HepG2 (cell line): ENCODE data around the gene RNU7-1. TPM values are rescaled to one million over a fixed set of nuclear protein-coding genes. Genes with fewer than 3 reads are reported as not detected.
A peak's percentile ranks its signal among the peaks of the same experiment; 100 is the strongest.

Source experiments
- ATAC-seq: fragments of 200-7000 bp; cut with Tn5 transposase; 3 replicates; pipeline ENCODE4 v1.9.1; 2020; ENCODE audit warnings: mild to moderate bottlenecking, moderate library complexity
- BruUV-seq: library from RNA; stranded (reverse); fragments of 400-500 nt; replicated peaks from 2 replicates; lab custom pipeline; 2021; lab: Mats Ljungman, UMichigan
- CTCF ChIA-PET: fragments of 300-600 bp; formaldehyde crosslinking; extraction: SDS; loops from one replicate; lab custom pipeline; 2021; ENCODE audit warnings: low total read pairs, inconsistent platforms, low intra/inter-chr PET ratio; lab: Yijun Ruan, JAX
- POLR2A ChIA-PET: fragments of 350-600 bp; sonication (Branson Sonifier 250); formaldehyde crosslinking; loops from one replicate; lab custom pipeline; 2020; ENCODE audit warnings: antibody characterized with exemption, inconsistent platforms; lab: Yijun Ruan, JAX
- DNase-seq: peaks from one replicate; pipeline ENCODE4 v3.0.0-alpha.2; 2015; ENCODE audit warnings: low spot score
- FAIRE-seq: peaks from 3 replicates; lab custom pipeline; 2011; peaks lifted over from hg19 to GRCh38; lab: Jason Lieb, UNC
- H2AFZ ChIP-seq: one replicate; pipeline ENCODE4 v1.6.1; 2011; ENCODE audit warnings: low read length, inconsistent platforms
- H3K27ac ChIP-seq: fragments of 300-600 bp; 3 replicates; pipeline ENCODE4 v1.8.0; 2011; ENCODE audit warnings: mixed run types, mild to moderate bottlenecking, mixed read lengths, low read length, inconsistent platforms; ENCODE audit not compliant: insufficient read depth; ENCODE audit errors: extremely low read length
- H3K27me3 ChIP-seq, 2 experiments: fragments of 200-600 bp in 1 of 2; 2 replicates in 1 of 2; 3 replicates in 1 of 2; pipeline versions ENCODE4 v1.6.0 to v1.8.0; 2011; ENCODE audit warnings: low read length in 2 of 2, mild to moderate bottlenecking in 2 of 2, moderate library complexity in 2 of 2, inconsistent platforms in 1 of 2; ENCODE audit not compliant: insufficient read depth in 2 of 2, control insufficient read depth in 1 of 2
- H3K36me3 ChIP-seq, 2 experiments: fragments of 200-600 bp in 1 of 2; replicated peaks in 1 of 2; 2 replicates in 1 of 2; 3 replicates in 1 of 2; pipeline versions ENCODE4 v1.5.1 to v1.8.0; 2011; ENCODE audit warnings: low read length in 2 of 2, inconsistent platforms in 1 of 2; ENCODE audit not compliant: insufficient read depth in 2 of 2, control insufficient read depth in 1 of 2
- H3K4me1 ChIP-seq: 2 replicates; pipeline ENCODE4 v1.5.1; 2012; ENCODE audit warnings: low read length, inconsistent platforms; ENCODE audit not compliant: insufficient read depth
- H3K4me2 ChIP-seq: 2 replicates; pipeline ENCODE4 v1.6.0; 2011; ENCODE audit warnings: low read depth, low read length, inconsistent platforms
- H3K4me3 ChIP-seq, 3 experiments: fragments of 200-600 bp in 1 of 3; sonication (generic), shearing (Covaris generic) in 1 of 3; replicated peaks in 1 of 3; 2 replicates each; pipeline ENCODE4 v1.5.1; 2011 to 2016; ENCODE audit warnings: low read length in 3 of 3, inconsistent platforms in 2 of 3, low read depth in 2 of 3, mild to moderate bottlenecking in 2 of 3, control low read depth in 1 of 3, mixed read lengths in 1 of 3; ENCODE audit not compliant: insufficient read depth in 1 of 3
- H3K79me2 ChIP-seq: one replicate; pipeline ENCODE4 v1.6.1; 2011; ENCODE audit warnings: low read length, inconsistent platforms; ENCODE audit not compliant: insufficient read depth
- H3K9ac ChIP-seq: 2 replicates; pipeline ENCODE4 v1.6.0; 2011; ENCODE audit warnings: mild to moderate bottlenecking, low read depth, low read length, inconsistent platforms; ENCODE audit not compliant: insufficient read depth
- H3K9me3 ChIP-seq: 2 replicates; pipeline ENCODE4 v1.5.1; 2012; ENCODE audit warnings: mild to moderate bottlenecking, low read length
- H4K20me1 ChIP-seq: 2 replicates; pipeline ENCODE4 v1.6.0; 2011; ENCODE audit warnings: inconsistent platforms, mild to moderate bottlenecking, low read length, moderate library complexity; ENCODE audit not compliant: insufficient read depth
- ARNT2 ChIP-seq: sonication (generic); formaldehyde crosslinking; IDR thresholded peaks from 2 replicates; pipeline ENCODE4 v1.8.0; 2022; ENCODE audit warnings: mild to moderate bottlenecking, low read depth, missing genetic modification reagents, moderate library complexity
- FOXM1 ChIP-seq: sonication (generic); formaldehyde crosslinking; IDR thresholded peaks from 2 replicates; pipeline ENCODE4 v1.5.0; 2020; ENCODE audit warnings: missing genetic modification reagents
- KIAA2018 ChIP-seq: sonication (generic); formaldehyde crosslinking; IDR thresholded peaks from 2 replicates; pipeline ENCODE4 v1.5.0; 2020; ENCODE audit warnings: mild to moderate bottlenecking, missing genetic modification reagents, borderline replicate concordance
- RBAK ChIP-seq: sonication (generic); formaldehyde crosslinking; IDR thresholded peaks from 2 replicates; pipeline ENCODE4 v1.5.1; 2020; ENCODE audit warnings: mild to moderate bottlenecking, missing genetic modification reagents
- REPIN1 ChIP-seq: sonication (generic); formaldehyde crosslinking; IDR thresholded peaks from 2 replicates; pipeline ENCODE4 v1.8.0; 2022; ENCODE audit warnings: missing genetic modification reagents, low read depth, mild to moderate bottlenecking, borderline replicate concordance
- WGBS: methylation state at CpG from one replicate; pipeline ENCODE4 v1.1.6; 2017; ENCODE audit warnings: low lambda C conversion rate; 5-methylcytosine and 5-hydroxymethylcytosine counted together
- in situ Hi-C: cut with HindIII; loops from 2 replicates; pipeline ENCODE4 v1.10.0; 2017; ENCODE audit warnings: low pct_unique_long_range_greater_than_20kb; ENCODE audit not compliant: extremely low pct_ligation_motif_present
- intact Hi-C: fragments of 100-400 bp; cut with micrococcal nuclease; formaldehyde crosslinking; loops from one replicate; pipeline ENCODE4 v1.10.0; 2022; ENCODE audit not compliant: unreplicated experiment
- polyA plus RNA-seq, 8 experiments: library from polyadenylated mRNA; depleted of rRNA in 3 of 8; stranded (reverse) in 7 of 8; unstranded in 1 of 8; fragments of >200 nt; fragmentation: Illumina TruSeq in 4 of 8; extraction: Trizol in 4 of 8; gene quantifications; 2 replicates each; pipeline versions ENCODE4 v1.2.1 to v1.2.3, GENCODE V29; 2011 to 2016; ENCODE audit warnings: low read depth in 4 of 8, missing spikeins in 1 of 8, mixed read lengths in 1 of 8; ENCODE audit not compliant: insufficient read depth in 1 of 8
- total RNA-seq, 5 experiments: library from RNA; depleted of rRNA; stranded (reverse); fragments of >200 nt; fragmentation: Illumina TruSeq; extraction: Trizol; gene quantifications; 2 replicates each; pipeline ENCODE4 v1.2.3, GENCODE V29; 2016; ENCODE audit warnings: low read depth in 1 of 5
- TF ChIP-seq, protein P1 (sequence below): sonication (generic); formaldehyde crosslinking; IDR thresholded peaks from 2 replicates; pipeline ENCODE4 v1.5.0; 2020; ENCODE audit warnings: mild to moderate bottlenecking, missing genetic modification reagents

The RNU7-1 gene
- total and polyA plus RNA-seq, 2 of the 13 experiments (the other 11 are each of a cell fraction or from before 2014, with no cell fraction given), result not detected

GRCh38 chr12:6929466-6930452 lies 13.9 kb upstream of the RNU7-1 start:
- ChIA-PET POLR2A (interaction anchor here (0.7 to 2.7 kb wide), 7 partner anchors 8 to 60 kb away, joined by 3 to 24 read pairs (median 4); partner anchors contain the start of genes C12orf57 and RNU7-1), CTCF (no interaction called here)
- 45% methylated on average over 4 of the region's 7 CpGs for WGBS
- no TSS peak for BruUV-seq
- in situ Hi-C loops (no loop called here), intact Hi-C loops (loop anchor here (5.0 kb wide), 1 partner anchor 183 kb away; no protein-coding TSS in a partner anchor)
- H3K4me1 ChIP-seq, result peaks cover 57% of the 10 kb centered on the region
- H3K27ac ChIP-seq, result peak overlapping the region; percentile 54
- H3K9me3 ChIP-seq, result no peaks in the 10 kb centered on the region
- peaks cover 30% of the 10 kb centered on the region for H3K79me2 ChIP-seq
- no peak for FAIRE-seq
- H3K36me3 ChIP-seq, result peaks cover 7 to 10% of the 10 kb centered on the region in 2 experiments
- peak overlapping the region; percentile 81 for H3K9ac ChIP-seq
- no peak overlapping the region for H2AFZ ChIP-seq
- peak overlapping the region; percentile 88 for H3K4me2 ChIP-seq
- no peaks in the 10 kb centered on the region for H4K20me1 ChIP-seq
- ATAC-seq, result no peak
- peak overlapping the region; percentile 82 to 93 (median 90) for H3K4me3 ChIP-seq
- no peak for DNase-seq
- H3K27me3 ChIP-seq, result no peaks in the 10 kb centered on the region; a peak in 1 of 5 replicates
- TF ChIP-seq FOXM1 (CRISPR knock-in tag) (no peak), KIAA2018 (CRISPR knock-in tag) (no peak), REPIN1 (no peak), RBAK (no peak), ARNT2 (no peak)
- TF ChIP-seq, protein P1, sequence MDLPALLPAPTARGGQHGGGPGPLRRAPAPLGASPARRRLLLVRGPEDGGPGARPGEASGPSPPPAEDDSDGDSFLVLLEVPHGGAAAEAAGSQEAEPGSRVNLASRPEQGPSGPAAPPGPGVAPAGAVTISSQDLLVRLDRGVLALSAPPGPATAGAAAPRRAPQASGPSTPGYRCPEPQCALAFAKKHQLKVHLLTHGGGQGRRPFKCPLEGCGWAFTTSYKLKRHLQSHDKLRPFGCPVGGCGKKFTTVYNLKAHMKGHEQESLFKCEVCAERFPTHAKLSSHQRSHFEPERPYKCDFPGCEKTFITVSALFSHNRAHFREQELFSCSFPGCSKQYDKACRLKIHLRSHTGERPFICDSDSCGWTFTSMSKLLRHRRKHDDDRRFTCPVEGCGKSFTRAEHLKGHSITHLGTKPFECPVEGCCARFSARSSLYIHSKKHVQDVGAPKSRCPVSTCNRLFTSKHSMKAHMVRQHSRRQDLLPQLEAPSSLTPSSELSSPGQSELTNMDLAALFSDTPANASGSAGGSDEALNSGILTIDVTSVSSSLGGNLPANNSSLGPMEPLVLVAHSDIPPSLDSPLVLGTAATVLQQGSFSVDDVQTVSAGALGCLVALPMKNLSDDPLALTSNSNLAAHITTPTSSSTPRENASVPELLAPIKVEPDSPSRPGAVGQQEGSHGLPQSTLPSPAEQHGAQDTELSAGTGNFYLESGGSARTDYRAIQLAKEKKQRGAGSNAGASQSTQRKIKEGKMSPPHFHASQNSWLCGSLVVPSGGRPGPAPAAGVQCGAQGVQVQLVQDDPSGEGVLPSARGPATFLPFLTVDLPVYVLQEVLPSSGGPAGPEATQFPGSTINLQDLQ (CRISPR knock-in tag), result no peak
